RWPE2 (cell line): ENCODE results near the gene PBX2.

Experiments
- ATAC-seq: fragments of 200-7000 bp; cut with Tn5 transposase; 3 replicates; pipeline ENCODE4 v1.9.1; 2021; ENCODE audit warnings: low read depth
- DNase-seq: peaks from one replicate; pipeline ENCODE4 v3.0.0-alpha.2; 2020; ENCODE audit warnings: low spot score
- H3K27ac ChIP-seq: fragments of 450-650 bp; 2 replicates; pipeline ENCODE4 v1.5.1; 2017; ENCODE audit warnings: mild to moderate bottlenecking; ENCODE audit not compliant: poor library complexity, severe bottlenecking
- H3K27me3 ChIP-seq: fragments of 250-450 bp; sonication (Bioruptor Pico); 2 replicates; pipeline ENCODE4 v1.5.1; 2021; ENCODE audit warnings: mild to moderate bottlenecking, moderate library complexity; ENCODE audit not compliant: insufficient read depth, poor library complexity, severe bottlenecking
- H3K36me3 ChIP-seq: fragments of 250-450 bp; sonication (Bioruptor Pico); 2 replicates; pipeline ENCODE4 v1.5.1; 2020; ENCODE audit warnings: low read depth, mild to moderate bottlenecking, moderate library complexity
- H3K4me1 ChIP-seq: fragments of 250-450 bp; sonication (Bioruptor Pico); 2 replicates; pipeline ENCODE4 v1.5.1; 2021; ENCODE audit warnings: mild to moderate bottlenecking, moderate library complexity; ENCODE audit not compliant: insufficient read depth, poor library complexity, severe bottlenecking
- H3K4me3 ChIP-seq: fragments of 250-450 bp; sonication (Bioruptor Pico); 2 replicates; pipeline ENCODE4 v1.5.1; 2021; ENCODE audit warnings: mild to moderate bottlenecking, moderate library complexity; ENCODE audit not compliant: severe bottlenecking
- H3K9me3 ChIP-seq: fragments of 250-450 bp; sonication (Bioruptor Pico); 2 replicates; pipeline ENCODE4 v1.5.1; 2021; ENCODE audit warnings: mild to moderate bottlenecking, moderate library complexity; ENCODE audit not compliant: severe bottlenecking
- TF ChIP-seq, protein P1 (sequence below): fragments of 450-650 bp; IDR thresholded peaks from one replicate; pipeline ENCODE4 v1.5.1; 2017; ENCODE audit warnings: mild to moderate bottlenecking, moderate library complexity; ENCODE audit not compliant: poor library complexity, severe bottlenecking

PBX2 gene

GRCh38 chr6:32183030-32183429, 7.0 kb downstream of the PBX2 start:
- Histone ChIP-seq H3K4me1 (no peaks in the 10 kb centered on the region), H3K4me3 (no peak overlapping the region), H3K36me3 (peaks cover 40% of the 10 kb centered on the region), H3K27ac (no peak overlapping the region), H3K27me3 (no peaks in the 10 kb centered on the region), H3K9me3 (no peaks in the 10 kb centered on the region)
- DNase-seq (no peak), ATAC-seq (no peak)
- TF ChIP-seq, protein P1, sequence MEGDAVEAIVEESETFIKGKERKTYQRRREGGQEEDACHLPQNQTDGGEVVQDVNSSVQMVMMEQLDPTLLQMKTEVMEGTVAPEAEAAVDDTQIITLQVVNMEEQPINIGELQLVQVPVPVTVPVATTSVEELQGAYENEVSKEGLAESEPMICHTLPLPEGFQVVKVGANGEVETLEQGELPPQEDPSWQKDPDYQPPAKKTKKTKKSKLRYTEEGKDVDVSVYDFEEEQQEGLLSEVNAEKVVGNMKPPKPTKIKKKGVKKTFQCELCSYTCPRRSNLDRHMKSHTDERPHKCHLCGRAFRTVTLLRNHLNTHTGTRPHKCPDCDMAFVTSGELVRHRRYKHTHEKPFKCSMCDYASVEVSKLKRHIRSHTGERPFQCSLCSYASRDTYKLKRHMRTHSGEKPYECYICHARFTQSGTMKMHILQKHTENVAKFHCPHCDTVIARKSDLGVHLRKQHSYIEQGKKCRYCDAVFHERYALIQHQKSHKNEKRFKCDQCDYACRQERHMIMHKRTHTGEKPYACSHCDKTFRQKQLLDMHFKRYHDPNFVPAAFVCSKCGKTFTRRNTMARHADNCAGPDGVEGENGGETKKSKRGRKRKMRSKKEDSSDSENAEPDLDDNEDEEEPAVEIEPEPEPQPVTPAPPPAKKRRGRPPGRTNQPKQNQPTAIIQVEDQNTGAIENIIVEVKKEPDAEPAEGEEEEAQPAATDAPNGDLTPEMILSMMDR: no peak

- Histone ChIP-seq H3K27me3 (no peaks in the 10 kb centered on the region), H3K9me3 (no peaks in the 10 kb centered on the region), H3K4me1 (no peaks in the 10 kb centered on the region), H3K27ac (no peak overlapping the region), H3K4me3 (no peak overlapping the region), H3K36me3 (peaks cover 36% of the 10 kb centered on the region)
- ATAC-seq: no peak
- no peak for DNase-seq
- TF ChIP-seq, protein P1: no peak
Measured at GRCh38 chr6:32182555-32182981, 7.4 kb downstream of the PBX2 start.

DNA sequence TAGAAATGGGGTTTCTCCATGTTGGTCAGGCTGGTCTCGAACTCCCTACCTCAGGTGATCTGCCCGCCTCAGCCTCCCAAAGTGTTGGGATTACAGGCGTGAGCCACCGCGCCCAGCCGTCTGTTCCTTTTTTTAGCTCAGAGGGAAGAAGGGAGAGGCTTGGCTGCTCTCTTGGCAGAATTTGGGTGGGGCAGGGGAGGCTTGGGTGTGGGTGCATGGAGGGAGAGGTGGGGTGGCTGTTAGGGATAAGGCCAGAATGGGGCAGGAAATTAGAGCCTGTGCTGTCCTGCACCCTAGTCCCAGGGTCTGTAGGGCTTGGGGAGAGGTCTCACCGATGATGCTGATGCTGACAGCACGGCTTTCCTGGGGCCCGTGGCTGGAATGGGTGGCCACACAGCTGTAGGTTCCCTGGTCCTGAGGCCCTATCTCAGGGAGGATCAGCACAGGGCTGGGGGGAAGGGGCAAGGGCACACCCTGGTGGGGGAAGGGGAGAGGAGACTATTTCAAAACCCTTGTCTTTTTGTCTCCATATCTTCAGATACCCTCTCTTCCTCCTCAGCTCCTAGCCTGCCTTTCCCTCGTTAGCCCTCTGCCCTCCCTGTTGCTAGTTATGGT, 8.0 kb downstream of the PBX2 start:
- peaks cover 30% of the 10 kb centered on the region for H3K36me3 ChIP-seq
- no peaks in the 10 kb centered on the region for H3K9me3 ChIP-seq
- no peaks in the 10 kb centered on the region for H3K27me3 ChIP-seq
- H3K4me1 ChIP-seq: no peaks in the 10 kb centered on the region
- TF ChIP-seq, protein P1: no peak
- H3K4me3 ChIP-seq: no peak overlapping the region
- no peak for ATAC-seq
- H3K27ac ChIP-seq: no peak overlapping the region
- DNase-seq: no peak

GRCh38 chr6:32181148-32181702, 8.8 kb downstream of the PBX2 start:
- TF ChIP-seq, protein P1: no peak
- Histone ChIP-seq H3K4me1 (peaks cover 3% of the 10 kb centered on the region), H3K27me3 (no peaks in the 10 kb centered on the region), H3K9me3 (no peaks in the 10 kb centered on the region), H3K4me3 (no peak overlapping the region), H3K27ac (no peak overlapping the region), H3K36me3 (peaks cover 25% of the 10 kb centered on the region)
- ATAC-seq (no peak), DNase-seq (no peak)

DNA sequence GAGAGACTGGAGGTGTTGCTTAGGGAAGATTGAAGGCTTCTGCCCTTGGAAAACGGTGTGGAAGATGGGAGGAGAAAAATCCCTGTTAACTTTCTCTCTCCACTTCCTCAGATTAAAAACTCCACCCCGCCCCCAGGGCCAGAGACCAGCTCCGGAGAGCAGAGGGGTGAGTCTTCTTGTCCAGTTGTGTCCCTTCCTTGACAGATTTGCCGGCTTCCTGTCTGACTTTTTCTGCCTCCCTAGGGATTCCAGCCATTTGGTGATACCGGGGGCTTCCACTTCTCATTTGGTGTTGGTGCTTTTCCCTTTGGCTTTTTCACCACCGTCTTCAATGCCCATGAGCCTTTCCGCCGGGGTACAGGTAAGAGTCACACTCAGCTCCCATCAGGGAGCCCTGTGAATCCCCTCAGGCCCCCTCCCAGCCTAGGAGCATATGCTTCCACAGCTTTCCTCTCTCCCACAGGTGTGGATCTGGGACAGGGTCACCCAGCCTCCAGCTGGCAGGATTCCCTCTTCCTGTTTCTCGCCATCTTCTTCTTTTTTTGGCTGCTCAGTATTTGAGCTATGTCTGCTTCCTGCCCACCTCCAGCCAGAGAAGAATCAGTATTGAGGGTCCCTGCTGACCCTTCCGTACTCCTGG, 10.1 kb downstream of the PBX2 start:
- Histone ChIP-seq H3K9me3 (no peaks in the 10 kb centered on the region), H3K4me1 (peaks cover 4% of the 10 kb centered on the region)
- TF ChIP-seq, protein P1: no peak

More for the DNA sequence above, 10.1 kb downstream of the PBX2 start:
- H3K27ac ChIP-seq: no peak overlapping the region
- H3K4me3 ChIP-seq: no peak overlapping the region
- DNase-seq (no peak), ATAC-seq (no peak)
- no peaks in the 10 kb centered on the region for H3K27me3 ChIP-seq
- peaks cover 25% of the 10 kb centered on the region for H3K36me3 ChIP-seq
